ENCODE measurements around the gene MB21D2. TPM values are rescaled to one million over a fixed set of nuclear protein-coding genes. Genes with fewer than 3 reads are reported as not detected.
"Not testable (repeated sequence)": the region's sequence is repeated elsewhere in the genome, so short reads cannot be mapped to it uniquely, and the experiment has no call there.

The MB21D2 gene
- 9.3 and 9.7 TPM in 2 replicates for polyA plus RNA-seq (2013)

GRCh38 chr3:192917404-192918274 lies at the start of gene MB21D2:
Gene MB21D2 (minus strand): TSS chr3:192917856. CDS start chr3:192917840, 16 bp downstream.
- H4K8ac ChIP-seq (ENCODE audit: low read depth, low read length): peak within 1 kb of the TSS; percentile 87
- no peaks in the 10 kb centered on the region for H3K36me3 ChIP-seq (ENCODE audit: control insufficient read depth in 1 of 2, insufficient read depth in 2 of 2, low read length in 2 of 2)
- no CpG with 5 or more reads among the region's 66 CpGs for WGBS (ENCODE audit: extremely low coverage, insufficient coverage, insufficient read length)
- peak; percentile 75 to 82 for DNase-seq
- H3K4ac ChIP-seq (ENCODE audit: low read depth, low read length): peak within 1 kb of the TSS; percentile 95
- peaks cover 15% of the 10 kb centered on the region for H3K79me1 ChIP-seq (ENCODE audit: low read length)
- H2BK12ac ChIP-seq (ENCODE audit: low read length): peak within 1 kb of the TSS; percentile 95
- peak within 1 kb of the TSS; percentile 73 for H3K4me2 ChIP-seq (ENCODE audit: low read length)
- H3K27me3 ChIP-seq (ENCODE audit: insufficient read depth, low read length): no peaks in the 10 kb centered on the region
- H2AFZ ChIP-seq (ENCODE audit: insufficient read depth, low read length, poor library complexity): peak within 1 kb of the TSS; percentile 94
- H2BK5ac ChIP-seq (ENCODE audit: low read depth, low read length, poor library complexity): peak within 1 kb of the TSS; percentile 90
- H3K4me3 ChIP-seq (ENCODE audit: low read depth, low read length): peak within 1 kb of the TSS; percentile 95
- peaks cover 20% of the 10 kb centered on the region for H3K79me2 ChIP-seq (ENCODE audit: control insufficient read depth, insufficient read depth, low read length, poor library complexity)
- peak within 1 kb of the TSS; percentile 97 for H3K14ac ChIP-seq (ENCODE audit: low read length)
- peak within 1 kb of the TSS; percentile 85 for H2BK120ac ChIP-seq (ENCODE audit: insufficient read depth, low read length, poor library complexity)
- H3K27ac ChIP-seq (ENCODE audit: low read depth, low read length): peak within 1 kb of the TSS; percentile 94
- H3K23ac ChIP-seq (ENCODE audit: low read length): no peak within 1 kb of the TSS
- H3K9me3 ChIP-seq (ENCODE audit: insufficient read depth, low read depth, low read length): no peaks in the 10 kb centered on the region
- H2AK5ac ChIP-seq (ENCODE audit: low read length): no peak within 1 kb of the TSS
- peak within 1 kb of the TSS; percentile 93 for H4K91ac ChIP-seq (ENCODE audit: low read depth, low read length)
- H3K4me1 ChIP-seq (ENCODE audit: control insufficient read depth in 1 of 2, insufficient read depth in 2 of 2, low read length in 2 of 2): peaks cover 3 to 5% of the 10 kb centered on the region in 2 experiments
- H4K12ac ChIP-seq (ENCODE audit: low read depth, low read length): peak within 1 kb of the TSS; percentile 88
- H3K9ac ChIP-seq (ENCODE audit: low read length): peak within 1 kb of the TSS; percentile 83
- peak within 1 kb of the TSS; percentile 87 for H3K18ac ChIP-seq (ENCODE audit: low read length)

DNA sequence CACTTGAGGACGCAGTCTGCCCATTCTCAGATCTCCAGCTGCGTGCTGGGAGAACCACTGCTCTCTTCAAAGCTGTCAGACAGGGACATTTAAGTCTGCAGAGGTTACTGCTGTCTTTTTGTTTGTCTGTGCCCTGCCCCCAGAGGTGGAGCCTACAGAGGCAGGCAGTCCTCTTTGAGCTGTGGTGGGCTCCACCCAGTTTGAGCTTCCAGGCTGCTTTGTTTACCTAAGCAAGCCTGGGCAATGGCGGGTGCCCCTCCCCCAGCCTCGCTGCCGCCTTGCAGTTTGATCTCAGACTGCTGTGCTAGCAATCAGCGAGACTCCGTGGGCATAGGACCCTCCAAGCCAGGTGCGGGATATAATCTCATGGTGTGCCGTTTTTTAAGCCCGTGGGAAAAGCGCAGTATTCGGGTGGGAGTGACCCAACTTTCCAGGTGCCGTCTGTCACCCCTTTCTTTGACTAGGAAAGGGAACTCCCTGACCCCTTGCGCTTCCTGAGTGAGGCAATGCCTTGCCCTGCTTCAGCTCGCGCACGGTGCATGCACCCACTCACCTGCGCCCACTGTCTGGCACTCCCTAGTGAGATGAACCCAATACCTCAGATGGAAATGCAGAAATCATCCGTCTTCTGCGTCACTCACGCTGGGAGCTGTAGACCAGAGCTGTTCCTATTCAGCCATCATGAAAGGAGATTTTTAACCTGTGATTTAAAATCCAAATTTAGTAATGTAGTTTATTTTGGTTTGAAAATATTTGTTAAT lies 47.5 kb upstream of the MB21D2 start:
- H2AK5ac ChIP-seq (ENCODE audit: low read length); H4K12ac ChIP-seq (ENCODE audit: low read depth, low read length); H3K4me3 ChIP-seq (ENCODE audit: low read depth, low read length); H3K4me1 ChIP-seq (ENCODE audit: control insufficient read depth in 1 of 2, insufficient read depth in 2 of 2, low read length in 2 of 2); H3K18ac ChIP-seq (ENCODE audit: low read length); H3K4ac ChIP-seq (ENCODE audit: low read depth, low read length); H2BK5ac ChIP-seq (ENCODE audit: low read depth, low read length, poor library complexity); H3K9ac ChIP-seq (ENCODE audit: low read length); H2AFZ ChIP-seq (ENCODE audit: insufficient read depth, low read length, poor library complexity); H3K79me2 ChIP-seq (ENCODE audit: control insufficient read depth, insufficient read depth, low read length, poor library complexity); H4K91ac ChIP-seq (ENCODE audit: low read depth, low read length); H2BK12ac ChIP-seq (ENCODE audit: low read length); H3K14ac ChIP-seq (ENCODE audit: low read length); DNase-seq; H3K27ac ChIP-seq (ENCODE audit: low read depth, low read length); H3K4me2 ChIP-seq (ENCODE audit: low read length); H3K9me3 ChIP-seq (ENCODE audit: insufficient read depth, low read depth, low read length); H3K27me3 ChIP-seq (ENCODE audit: insufficient read depth, low read length); H4K8ac ChIP-seq (ENCODE audit: low read depth, low read length); H2BK120ac ChIP-seq (ENCODE audit: insufficient read depth, low read length, poor library complexity); H3K23ac ChIP-seq (ENCODE audit: low read length); H3K79me1 ChIP-seq (ENCODE audit: low read length); H3K36me3 ChIP-seq (ENCODE audit: control insufficient read depth in 1 of 2, insufficient read depth in 2 of 2, low read length in 2 of 2): not testable (repeated sequence)
- no CpG with 5 or more reads among the region's 21 CpGs for WGBS (ENCODE audit: extremely low coverage, insufficient coverage, insufficient read length)

GRCh38 chr3:192959773-192960172 lies 42.1 kb upstream of the MB21D2 start:
- H3K9ac ChIP-seq (ENCODE audit: low read length): no peak overlapping the region

DNA sequence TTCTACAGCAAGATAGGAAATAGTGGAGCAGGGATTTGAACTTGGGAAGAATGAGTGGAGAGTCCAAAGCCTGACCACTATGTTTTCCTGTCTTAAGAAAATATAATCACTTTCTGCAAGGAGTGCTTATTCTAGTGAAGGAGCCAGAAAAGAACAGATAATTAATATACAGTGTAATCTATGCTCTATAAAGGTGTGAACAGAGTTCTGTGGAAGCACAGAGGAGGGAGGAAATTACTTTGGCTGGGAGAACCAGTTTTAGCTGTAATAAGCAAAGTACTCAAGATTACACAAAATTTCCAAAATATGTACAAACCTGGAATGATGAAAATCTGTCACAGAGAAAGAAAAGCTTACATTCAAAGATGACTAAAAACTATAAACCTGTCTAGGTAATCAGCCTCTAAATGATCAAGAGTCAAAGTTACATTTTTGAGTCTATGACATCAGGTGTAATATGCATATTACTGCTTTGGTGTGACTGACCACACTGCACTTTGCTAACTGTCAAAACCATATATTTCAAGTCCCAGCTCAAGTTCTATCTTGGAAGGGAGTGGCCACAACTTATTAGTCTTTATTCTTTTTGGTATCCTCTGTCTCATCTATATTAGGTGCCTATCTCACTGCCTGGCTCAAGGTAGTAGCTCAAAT lies 40.7 kb upstream of the MB21D2 start:
- H3K36me3 ChIP-seq (ENCODE audit: control insufficient read depth in 1 of 2, insufficient read depth in 2 of 2, low read length in 2 of 2): no peaks in the 10 kb centered on the region
- H3K23ac ChIP-seq (ENCODE audit: low read length): no peak overlapping the region
- H3K27ac ChIP-seq (ENCODE audit: low read depth, low read length): no peak overlapping the region
- no peaks in the 10 kb centered on the region for H3K79me1 ChIP-seq (ENCODE audit: low read length)
- H3K4ac ChIP-seq (ENCODE audit: low read depth, low read length): no peak overlapping the region
- H3K79me2 ChIP-seq (ENCODE audit: control insufficient read depth, insufficient read depth, low read length, poor library complexity): no peaks in the 10 kb centered on the region
- H4K8ac ChIP-seq (ENCODE audit: low read depth, low read length): no peak overlapping the region
- DNase-seq: peak in 1 of 2 donors; percentile 73
- H3K27me3 ChIP-seq (ENCODE audit: insufficient read depth, low read length): no peaks in the 10 kb centered on the region
- H2BK120ac ChIP-seq (ENCODE audit: insufficient read depth, low read length, poor library complexity): no peak overlapping the region
- no peak overlapping the region for H2AK5ac ChIP-seq (ENCODE audit: low read length)
- H4K12ac ChIP-seq (ENCODE audit: low read depth, low read length): no peak overlapping the region
- H2AFZ ChIP-seq (ENCODE audit: insufficient read depth, low read length, poor library complexity): no peak overlapping the region
- no peak overlapping the region for H4K91ac ChIP-seq (ENCODE audit: low read depth, low read length)
- H3K18ac ChIP-seq (ENCODE audit: low read length): no peak overlapping the region
- H3K4me2 ChIP-seq (ENCODE audit: low read length): no peak overlapping the region
- H2BK5ac ChIP-seq (ENCODE audit: low read depth, low read length, poor library complexity): no peak overlapping the region
- H2BK12ac ChIP-seq (ENCODE audit: low read length): no peak overlapping the region
- no peaks in the 10 kb centered on the region for H3K4me1 ChIP-seq (ENCODE audit: control insufficient read depth in 1 of 2, insufficient read depth in 2 of 2, low read length in 2 of 2)
- no peak overlapping the region for H3K9ac ChIP-seq (ENCODE audit: low read length)
- H3K9me3 ChIP-seq (ENCODE audit: insufficient read depth, low read depth, low read length): no peaks in the 10 kb centered on the region
- H3K4me3 ChIP-seq (ENCODE audit: low read depth, low read length): no peak overlapping the region
- no peak overlapping the region for H3K14ac ChIP-seq (ENCODE audit: low read length)

More at GRCh38 chr3:192959773-192960172, 42.1 kb upstream of the MB21D2 start:
- Histone ChIP-seq H4K8ac (ENCODE audit: low read depth, low read length) (no peak overlapping the region), H2AK5ac (ENCODE audit: low read length) (no peak overlapping the region), H3K14ac (ENCODE audit: low read length) (no peak overlapping the region), H3K4me1 (ENCODE audit: control insufficient read depth in 1 of 2, insufficient read depth in 2 of 2, low read length in 2 of 2) (no peaks in the 10 kb centered on the region), H3K27ac (ENCODE audit: low read depth, low read length) (no peak overlapping the region), H2BK5ac (ENCODE audit: low read depth, low read length, poor library complexity) (no peak overlapping the region), H4K12ac (ENCODE audit: low read depth, low read length) (no peak overlapping the region), H3K9me3 (ENCODE audit: insufficient read depth, low read depth, low read length) (no peaks in the 10 kb centered on the region), H3K23ac (ENCODE audit: low read length) (no peak overlapping the region), H3K18ac (ENCODE audit: low read length) (no peak overlapping the region), H3K4ac (ENCODE audit: low read depth, low read length) (no peak overlapping the region), H3K27me3 (ENCODE audit: insufficient read depth, low read length) (no peaks in the 10 kb centered on the region), H3K4me2 (ENCODE audit: low read length) (no peak overlapping the region), H2BK12ac (ENCODE audit: low read length) (no peak overlapping the region), H3K79me1 (ENCODE audit: low read length) (no peaks in the 10 kb centered on the region), H3K36me3 (ENCODE audit: control insufficient read depth in 1 of 2, insufficient read depth in 2 of 2, low read length in 2 of 2) (no peaks in the 10 kb centered on the region), H2AFZ (ENCODE audit: insufficient read depth, low read length, poor library complexity) (no peak overlapping the region), H3K4me3 (ENCODE audit: low read depth, low read length) (no peak overlapping the region), H4K91ac (ENCODE audit: low read depth, low read length) (no peak overlapping the region), H3K79me2 (ENCODE audit: control insufficient read depth, insufficient read depth, low read length, poor library complexity) (no peaks in the 10 kb centered on the region), H2BK120ac (ENCODE audit: insufficient read depth, low read length, poor library complexity) (no peak overlapping the region)
- WGBS (ENCODE audit: extremely low coverage, insufficient coverage, insufficient read length): no CpG with 5 or more reads among the region's 3 CpGs
- DNase-seq: no peak
